Middle frontal gyrus (tissue), 1 donor: ENCODE results near the gene PER3.

Source experiments
- DNase-seq: peaks from one replicate; pipeline ENCODE4 v3.0.0-alpha.2; 2015; ENCODE audit warnings: low spot score; ENCODE audit errors: extremely low spot score

The PER3 gene

DNA sequence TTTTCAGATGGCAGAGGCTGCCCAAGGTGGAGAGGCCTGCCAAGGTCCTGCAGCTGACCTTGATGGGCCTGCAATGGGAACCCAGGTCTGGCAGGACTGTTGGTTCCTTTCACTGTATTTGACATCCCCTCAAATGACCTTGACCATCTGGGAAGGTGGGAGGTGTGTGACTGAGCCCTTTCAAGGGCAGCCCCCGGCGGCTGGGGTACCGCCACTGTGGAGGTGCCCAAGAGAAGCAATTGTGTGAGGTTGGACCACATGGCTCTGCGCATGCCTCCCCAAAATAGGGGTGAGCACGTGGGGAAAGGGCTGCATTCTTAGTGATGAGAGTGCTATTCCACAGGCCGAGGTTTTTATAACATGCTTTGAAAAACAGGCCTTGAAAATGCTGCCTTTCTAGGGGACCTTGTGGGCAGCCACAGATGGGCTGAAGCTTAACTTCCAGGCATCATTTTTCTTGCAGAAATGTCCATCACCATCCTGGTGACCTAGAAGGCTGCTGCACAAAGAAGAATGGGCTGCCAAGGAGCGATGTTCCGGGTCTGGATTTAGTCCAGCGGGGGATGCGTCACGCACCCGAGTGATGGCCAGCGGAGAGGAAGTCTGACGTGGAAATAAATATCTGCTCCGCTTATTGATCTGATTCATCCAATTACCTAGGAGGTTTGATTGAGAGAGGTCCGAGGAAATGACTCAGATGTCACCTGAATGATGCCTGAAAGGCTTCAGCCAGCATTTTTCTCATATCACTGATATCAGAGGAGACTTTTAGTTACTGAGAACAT lies 85.2 kb downstream of the PER3 start:
- no peak for DNase-seq

DNA sequence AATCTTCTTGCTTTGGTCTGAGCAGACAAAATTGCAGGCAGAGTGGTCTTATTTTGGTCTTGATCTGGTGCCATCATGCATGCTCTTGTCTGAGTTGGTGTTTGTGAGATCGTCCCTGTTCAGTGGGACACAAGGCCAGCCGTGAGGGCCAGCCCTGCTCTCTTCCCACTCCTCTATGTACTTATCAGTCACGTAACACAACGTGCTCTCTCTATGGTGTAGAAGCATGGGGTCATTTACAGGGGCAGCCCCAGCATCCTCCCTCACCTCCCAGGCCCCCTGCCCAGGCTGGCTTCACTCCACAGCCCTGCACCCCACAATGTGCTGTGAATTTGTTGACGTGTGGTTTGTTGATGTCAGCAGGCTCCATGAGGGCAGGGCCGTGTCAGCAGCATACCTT lies 87.0 kb downstream of the PER3 start:
- no peak for DNase-seq

DNA sequence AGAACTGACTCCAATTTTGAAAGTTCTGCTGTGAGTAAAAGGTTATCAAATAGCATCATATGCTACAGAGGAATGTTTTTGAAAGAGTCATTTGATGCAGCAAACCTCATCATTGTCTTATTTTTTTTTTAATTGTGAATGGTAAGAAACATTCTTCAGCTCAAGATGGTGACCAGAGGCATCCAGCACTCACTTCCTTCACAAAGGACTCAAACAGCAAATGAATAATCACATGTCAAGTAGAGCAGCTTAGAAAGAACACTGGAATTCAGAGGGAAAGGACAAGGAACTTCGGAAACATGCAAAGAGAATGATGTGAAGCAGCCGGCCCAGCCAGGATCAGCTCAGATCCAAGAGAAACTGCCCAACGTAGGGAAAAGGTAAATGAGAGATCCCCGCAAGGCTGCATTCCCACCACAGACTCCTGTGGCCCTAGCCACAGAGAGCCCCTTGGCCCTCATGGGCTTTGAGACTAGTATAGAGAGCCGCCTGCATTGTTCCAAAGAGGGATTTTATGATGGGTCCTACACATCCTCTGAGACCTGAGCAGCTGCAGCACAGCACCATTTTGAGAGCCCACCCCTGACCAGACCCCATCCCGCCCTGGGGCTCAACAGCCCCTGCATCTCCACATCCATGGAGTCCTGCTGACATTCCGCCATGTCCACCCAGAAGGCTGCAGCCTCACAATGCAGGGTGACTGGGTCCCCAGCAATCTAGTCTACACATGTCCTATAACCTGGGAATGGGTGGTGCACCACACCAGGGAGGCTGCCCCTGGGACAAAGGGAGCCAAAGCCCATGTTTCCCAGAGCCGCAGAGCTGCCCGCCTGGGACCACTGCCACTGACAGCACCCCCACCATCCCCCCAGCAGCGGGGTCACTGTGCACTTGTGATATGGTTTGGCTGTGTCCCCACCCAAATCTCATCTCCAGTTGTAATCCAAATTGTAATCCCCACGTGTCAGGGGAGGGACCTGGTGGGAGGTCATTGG lies 90.0 kb downstream of the PER3 start:
- DNase-seq = no peak

DNA sequence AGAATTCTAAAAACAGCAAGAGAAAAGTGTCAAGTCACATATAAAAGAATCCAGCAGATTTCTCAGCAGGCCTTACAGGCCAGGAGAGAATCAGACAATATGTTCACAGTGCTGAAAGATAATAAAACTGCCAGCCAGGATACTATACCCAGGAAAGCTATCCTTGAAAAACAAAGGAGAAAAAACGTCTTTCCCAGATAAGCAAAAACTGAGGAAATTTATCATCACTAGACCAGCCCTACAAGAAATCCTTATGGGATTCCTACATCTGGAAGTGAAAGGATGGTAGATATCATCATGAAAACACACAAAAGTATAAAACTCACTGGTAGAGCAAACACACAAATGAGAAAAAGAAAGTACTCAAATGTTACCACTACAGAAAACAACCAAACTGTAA lies 93.9 kb downstream of the PER3 start:
- no peak for DNase-seq

DNA sequence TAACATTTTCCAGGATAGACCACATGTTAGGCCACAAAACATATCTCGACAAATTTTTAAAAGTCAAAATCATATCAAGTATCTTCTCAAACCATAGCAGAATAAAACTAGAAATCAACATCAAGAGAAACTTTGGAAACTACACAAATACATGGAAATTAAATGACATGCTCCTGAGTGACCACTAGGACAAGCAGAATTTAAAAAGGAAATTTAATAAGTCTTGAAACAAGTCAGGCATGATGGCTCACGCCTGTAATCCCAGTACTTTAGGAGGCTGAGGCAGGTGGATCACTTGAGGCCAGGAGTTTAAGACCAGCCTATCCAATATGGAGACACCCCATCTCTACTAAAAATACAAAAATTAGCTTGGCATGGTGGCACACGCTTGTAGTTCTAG lies 95.1 kb downstream of the PER3 start:
- DNase-seq = no peak

DNA sequence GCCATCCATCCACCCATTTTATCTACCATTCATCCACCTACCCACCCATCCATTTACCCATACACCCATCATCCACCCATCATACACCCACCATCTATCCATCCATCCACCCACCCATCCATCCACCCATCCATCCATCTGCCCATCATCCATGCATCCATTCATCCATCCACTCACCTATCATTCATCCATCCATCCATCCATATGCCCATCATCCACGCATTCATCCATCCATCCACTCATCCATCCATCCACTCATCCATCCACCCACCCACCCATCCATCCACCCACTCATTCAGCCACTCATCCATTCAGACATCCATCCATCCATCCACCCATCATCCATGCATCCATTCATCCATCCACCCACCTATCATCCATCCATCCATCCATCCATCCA lies 100.7 kb downstream of the PER3 start:
- no peak for DNase-seq

DNA sequence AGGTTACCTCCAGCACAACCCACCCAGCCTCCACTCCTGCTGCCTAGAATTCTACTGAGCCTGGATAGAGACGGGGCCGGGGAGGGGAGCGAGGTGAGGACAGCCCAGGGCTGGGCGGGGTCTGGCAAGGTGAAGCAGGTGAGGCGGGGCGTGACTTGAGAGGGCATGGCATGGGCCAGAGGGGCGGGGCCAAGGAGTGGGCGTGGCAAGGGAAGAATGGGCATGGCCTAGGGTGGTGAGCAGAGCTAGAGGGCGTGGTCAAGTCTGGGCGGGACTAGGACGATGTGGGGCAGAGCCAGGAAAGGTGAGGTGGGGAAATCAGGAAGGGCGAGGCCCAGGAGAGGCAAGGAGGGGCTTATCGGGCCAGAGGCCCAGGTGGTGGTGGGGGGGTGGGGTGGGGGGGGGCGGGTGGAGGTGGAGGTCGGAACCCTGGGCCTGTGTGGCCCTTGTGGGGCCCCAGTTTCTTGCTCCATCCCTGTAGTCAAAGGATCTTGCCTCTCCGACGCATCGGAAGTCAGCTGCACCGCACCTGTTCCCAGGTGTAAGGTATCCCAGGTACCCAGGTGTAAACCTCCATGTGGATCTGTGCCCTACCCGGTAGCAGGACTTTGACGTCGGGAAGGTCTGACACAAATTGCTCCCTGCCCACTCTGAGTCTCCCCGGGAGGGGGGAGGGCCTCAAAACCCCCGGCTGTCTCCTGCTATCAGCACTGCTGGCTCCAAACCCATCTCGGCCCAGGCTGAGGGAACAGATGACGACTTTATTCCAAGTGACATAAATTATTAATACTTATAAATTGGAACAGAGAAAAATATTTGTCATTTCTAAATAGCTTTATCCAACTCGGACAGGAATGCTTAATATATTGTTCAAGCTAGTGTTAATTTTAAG lies 101.7 kb downstream of the PER3 start:
- no peak for DNase-seq

DNA sequence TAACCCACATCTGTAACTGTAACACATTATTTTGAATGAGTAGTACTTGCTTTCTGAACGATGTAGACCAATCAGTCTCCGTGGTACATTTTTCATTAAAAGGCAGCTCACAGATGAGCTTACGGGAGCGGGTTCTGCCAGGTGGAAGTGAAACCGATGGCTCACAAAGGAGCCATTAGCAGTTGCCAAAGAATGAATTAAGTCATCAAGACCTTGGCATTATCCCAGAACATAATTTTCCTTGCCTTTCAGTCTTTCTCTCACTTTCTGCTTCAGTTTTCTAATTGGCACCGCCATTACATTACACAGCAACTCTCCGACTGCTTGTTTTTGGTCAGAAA lies 102.3 kb downstream of the PER3 start:
- peak; percentile 36 for DNase-seq

DNA sequence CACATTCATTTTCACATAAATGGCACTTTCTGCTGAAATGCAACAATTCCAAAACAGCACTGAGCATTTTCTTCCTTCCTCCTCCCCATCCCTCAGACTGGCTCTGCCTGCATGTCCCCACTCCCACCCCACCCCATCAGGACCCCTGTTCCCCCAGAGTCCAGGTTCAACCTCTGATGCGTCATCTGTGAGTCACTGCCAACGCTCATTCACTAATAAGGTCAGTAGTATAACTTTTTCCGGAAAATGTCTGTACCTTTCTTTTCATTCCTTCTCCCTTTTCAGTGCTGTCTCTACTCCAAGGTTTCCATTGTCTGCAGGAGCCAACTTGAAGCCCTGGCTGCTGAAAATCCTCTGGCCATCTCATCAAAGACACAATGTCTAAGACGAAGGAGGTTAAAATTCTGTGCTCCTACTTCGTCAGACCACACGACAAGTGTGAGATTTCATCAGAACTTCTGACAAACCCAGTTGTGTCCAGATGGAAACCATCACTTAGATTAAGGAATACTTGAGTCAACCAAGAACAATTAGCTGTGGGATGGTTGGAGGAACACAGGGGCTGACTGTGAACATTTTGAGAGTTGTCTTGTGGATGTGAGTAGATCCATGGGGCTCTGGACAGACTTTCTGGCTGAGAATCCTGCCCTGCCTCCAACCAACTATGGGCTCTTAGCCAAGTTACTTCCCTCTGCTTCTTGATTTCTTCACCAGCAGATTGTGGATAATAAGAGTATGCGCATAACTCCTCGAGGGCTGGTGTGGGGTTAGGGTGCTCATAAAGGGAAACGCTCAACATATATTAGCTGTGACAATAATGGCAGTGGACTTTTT lies 104.4 kb downstream of the PER3 start:
- DNase-seq = no peak

DNA sequence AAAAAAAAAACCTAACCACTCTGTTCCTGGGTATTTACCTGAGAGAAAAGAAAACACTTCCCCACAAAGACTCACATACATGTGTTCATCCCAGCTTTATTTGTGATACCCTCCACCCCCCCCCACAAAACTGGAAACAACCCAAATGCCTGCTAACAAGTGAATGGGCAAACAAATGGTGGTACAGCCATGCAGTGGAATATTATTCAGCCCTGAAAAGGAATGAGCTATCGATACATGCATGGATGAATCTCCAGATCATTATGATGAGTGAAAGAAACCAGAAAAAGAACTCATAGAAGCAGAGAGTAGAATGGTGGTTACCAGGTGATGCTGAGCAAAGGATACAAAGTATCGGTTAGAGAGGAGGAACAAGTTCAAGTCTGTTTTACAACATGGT lies 106.8 kb downstream of the PER3 start:
- DNase-seq = no peak

DNA sequence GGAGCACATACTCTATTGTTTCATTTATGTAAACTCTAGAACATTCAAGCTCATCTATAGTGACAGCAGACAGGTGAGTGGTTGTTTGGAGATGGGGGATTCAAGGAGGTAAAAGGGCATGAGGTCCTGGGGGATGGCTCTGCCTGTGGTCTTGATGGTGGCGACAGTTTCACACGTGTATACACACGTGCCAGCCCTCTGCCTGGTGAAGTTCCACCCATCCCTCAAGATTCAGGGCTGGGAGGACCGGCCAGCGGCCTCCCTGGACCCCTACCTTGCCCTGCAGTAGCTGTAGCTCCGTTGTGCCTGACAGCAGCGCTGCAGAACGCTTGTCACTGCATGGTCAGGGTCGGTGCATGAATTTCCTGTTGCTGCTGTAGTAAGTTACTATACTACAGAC lies 107.7 kb downstream of the PER3 start:
- no peak for DNase-seq

DNA sequence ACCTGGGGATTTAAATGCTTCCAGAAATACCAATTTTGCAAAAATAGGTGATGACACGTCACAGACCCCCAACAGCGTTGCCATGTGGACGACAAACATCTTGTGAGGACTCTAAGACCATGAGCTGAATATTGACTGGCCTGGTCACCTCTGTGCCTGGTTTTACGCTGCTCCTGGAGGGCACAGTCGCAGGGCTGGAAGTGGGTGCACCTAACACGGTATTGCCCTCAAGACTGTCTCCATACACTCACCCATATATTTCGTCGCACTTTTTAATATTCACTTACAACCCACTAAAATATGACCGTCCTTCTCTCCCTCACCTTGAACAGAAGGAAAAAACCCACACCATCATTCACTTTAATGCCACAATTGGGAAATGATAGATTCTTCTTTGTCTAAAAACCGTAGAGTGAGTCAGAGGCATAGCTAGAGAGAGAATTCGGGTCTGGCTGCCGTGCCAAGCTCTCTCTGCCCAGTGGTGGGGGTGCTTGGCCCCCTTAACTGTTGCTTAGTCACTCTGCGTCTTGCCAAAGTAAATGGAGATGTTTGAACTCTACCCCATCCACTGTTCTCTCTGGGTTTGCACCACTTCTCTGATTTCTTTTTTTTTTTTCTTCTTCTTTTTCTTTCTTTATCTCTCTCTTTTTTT lies 109.6 kb downstream of the PER3 start:
- DNase-seq = no peak
